Loucy (cell line): Measurements from ENCODE around the gene SRBD1.

Source experiments
- H2AFZ ChIP-seq: fragments of 200-600 bp; sonication (generic); 2 replicates; pipeline ENCODE4 v1.6.0; 2016; ENCODE audit warnings: antibody characterized with exemption, mild to moderate bottlenecking, low read length, moderate library complexity
- H3F3A ChIP-seq: fragments of 200-600 bp; 2 replicates; pipeline ENCODE4 v1.6.0; 2016; ENCODE audit warnings: antibody characterized with exemption, low read depth, mild to moderate bottlenecking
- H3K27me3 ChIP-seq: fragments of 200-600 bp; sonication (generic); 2 replicates; pipeline ENCODE4 v1.6.1; 2014; ENCODE audit warnings: low read length, mild to moderate bottlenecking; ENCODE audit not compliant: insufficient read depth, poor library complexity, severe bottlenecking
- H3K36me3 ChIP-seq: fragments of 200-600 bp; sonication (generic); 2 replicates; pipeline ENCODE4 v1.6.1; 2016; ENCODE audit warnings: low read length; ENCODE audit not compliant: insufficient read depth
- H3K4me1 ChIP-seq: fragments of 200-600 bp; sonication (generic); 2 replicates; pipeline ENCODE4 v1.5.1; 2014; ENCODE audit warnings: low read length, mild to moderate bottlenecking; ENCODE audit not compliant: insufficient read depth, poor library complexity, severe bottlenecking
- H3K4me2 ChIP-seq: fragments of 200-600 bp; sonication (generic); 2 replicates; pipeline ENCODE4 v1.6.0; 2014; ENCODE audit warnings: antibody characterized with exemption, low read length, low read depth, mild to moderate bottlenecking; ENCODE audit not compliant: poor library complexity, severe bottlenecking
- H3K4me3 ChIP-seq: fragments of 200-600 bp; sonication (generic); 2 replicates; pipeline ENCODE4 v1.5.1; 2014; ENCODE audit warnings: low read length, mild to moderate bottlenecking, mixed read lengths; ENCODE audit not compliant: poor library complexity, severe bottlenecking
- H3K79me2 ChIP-seq: fragments of 200-600 bp; sonication (generic); 2 replicates; pipeline ENCODE4 v1.6.1; 2014; ENCODE audit warnings: low read length; ENCODE audit not compliant: insufficient read depth
- H3K9ac ChIP-seq: fragments of 200-600 bp; sonication (generic); 2 replicates; pipeline ENCODE4 v1.6.0; 2014; ENCODE audit warnings: mild to moderate bottlenecking, low read depth, low read length, moderate library complexity; ENCODE audit not compliant: poor library complexity, severe bottlenecking
- H3K9me2 ChIP-seq: fragments of 200-600 bp; sonication (generic); replicated peaks from 2 replicates; pipeline ENCODE4 v1.6.1; 2016; ENCODE audit warnings: low read depth, low read length, mixed read lengths
- H3K9me3 ChIP-seq: fragments of 200-600 bp; sonication (generic); 2 replicates; pipeline ENCODE4 v1.6.1; 2014; ENCODE audit warnings: mild to moderate bottlenecking, antibody characterized with exemption, low read length, low read depth; ENCODE audit not compliant: insufficient read depth
- H4K20me1 ChIP-seq: fragments of 200-600 bp; sonication (generic); 2 replicates; pipeline ENCODE4 v1.6.0; 2014; ENCODE audit warnings: antibody characterized with exemption, low read length, mild to moderate bottlenecking; ENCODE audit not compliant: insufficient read depth, poor library complexity, severe bottlenecking
- CTCF ChIP-seq: fragments of 200-600 bp; sonication (generic); conservative IDR thresholded peaks from 2 replicates; pipeline ENCODE4 v1.5.1; 2014; ENCODE audit warnings: mild to moderate bottlenecking, antibody characterized with exemption, low read length
- EZH2phosphoT487 ChIP-seq: fragments of 200-600 bp; IDR thresholded peaks from 2 replicates; pipeline ENCODE4 v1.6.1; 2018; ENCODE audit warnings: antibody characterized with exemption, mild to moderate bottlenecking, moderate library complexity, borderline replicate concordance

The SRBD1 gene

GRCh38 chr2:45591073-45591472, 20.0 kb downstream of the SRBD1 start:
- Histone ChIP-seq H3K9me3 (no peaks in the 10 kb centered on the region), H3K79me2 (peaks cover 56% of the 10 kb centered on the region; the same call in 1 of the 2 replicates), H3K9ac (no peak overlapping the region), H3K27me3 (no peaks in the 10 kb centered on the region), H3K4me2 (no peak overlapping the region), H3F3A (peaks cover 7% of the 10 kb centered on the region; the same call in 1 of the 2 replicates), H3K4me3 (no peak overlapping the region), H3K4me1 (peaks cover 32% of the 10 kb centered on the region), H3K9me2 (no peaks in the 10 kb centered on the region), H2AFZ (no peak overlapping the region), H3K36me3 (peaks cover 20% of the 10 kb centered on the region; the same call in 1 of the 2 replicates), H4K20me1 (no peaks in the 10 kb centered on the region)
- no peak for TF ChIP-seq EZH2phosphoT487
- no peak for TF ChIP-seq CTCF

DNA sequence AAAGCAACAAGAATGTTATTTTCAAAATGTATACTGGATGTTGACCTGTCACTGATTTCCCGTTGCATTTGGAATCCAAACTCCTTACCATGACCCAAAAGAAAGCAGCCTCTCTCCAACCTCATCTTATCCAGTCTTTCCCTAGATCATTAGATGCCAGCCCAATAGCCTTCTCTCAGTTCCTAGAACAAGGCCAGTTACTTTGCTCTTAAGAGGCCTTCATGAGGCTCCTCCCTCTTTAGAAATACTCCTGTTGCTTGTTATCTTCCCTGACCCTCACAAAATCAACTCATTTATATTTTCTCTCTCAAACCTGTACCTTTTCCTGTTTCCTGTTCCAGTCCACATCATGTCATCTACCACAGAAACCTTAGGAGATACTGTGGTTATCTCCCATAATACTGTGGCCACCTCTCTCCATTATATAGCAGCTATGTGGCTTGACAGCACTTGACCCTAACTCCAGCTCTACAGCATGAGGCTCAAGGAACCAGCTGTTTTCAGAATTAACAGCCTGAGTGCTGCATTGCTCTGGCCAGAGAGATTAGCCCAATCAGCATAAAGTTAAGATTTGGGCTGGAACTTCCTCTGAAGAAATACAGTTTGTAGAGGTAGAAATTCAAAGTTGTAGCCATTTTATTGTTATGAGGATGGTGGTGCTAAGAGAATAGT, 22.8 kb downstream of the SRBD1 start:
- no peak overlapping the region for H3K9ac ChIP-seq
- no peaks in the 10 kb centered on the region for H3K9me3 ChIP-seq
- TF ChIP-seq CTCF (no peak), EZH2phosphoT487 (no peak)
- H3K79me2 ChIP-seq, result peaks cover 45% of the 10 kb centered on the region; the same call in 1 of the 2 replicates
- no peaks in the 10 kb centered on the region for H3K27me3 ChIP-seq
- peak overlapping the region; percentile 21 for H3K4me3 ChIP-seq
- peaks cover 19% of the 10 kb centered on the region; the same call in 1 of the 2 replicates for H3K36me3 ChIP-seq
- H4K20me1 ChIP-seq, result no peaks in the 10 kb centered on the region
- H3K4me2 ChIP-seq, result peak overlapping the region; percentile 45
- no peaks in the 10 kb centered on the region for H3K9me2 ChIP-seq
- H2AFZ ChIP-seq, result no peak overlapping the region
- H3K4me1 ChIP-seq, result peaks cover 26% of the 10 kb centered on the region
- H3F3A ChIP-seq, result peaks cover 7% of the 10 kb centered on the region; the same call in 1 of the 2 replicates

GRCh38 chr2:45586600-45586999, 24.5 kb downstream of the SRBD1 start:
- peaks cover 26% of the 10 kb centered on the region for H3K4me1 ChIP-seq
- no peak overlapping the region for H3K4me2 ChIP-seq
- H3K9me3 ChIP-seq, result no peaks in the 10 kb centered on the region
- H3K9ac ChIP-seq, result no peak overlapping the region
- peaks cover 13% of the 10 kb centered on the region; the same call in 1 of the 2 replicates for H3K36me3 ChIP-seq
- no peaks in the 10 kb centered on the region for H3K27me3 ChIP-seq
- no peak overlapping the region for H2AFZ ChIP-seq
- TF ChIP-seq EZH2phosphoT487 (no peak), CTCF (no peak)
- no peaks in the 10 kb centered on the region for H4K20me1 ChIP-seq
- peaks cover 38% of the 10 kb centered on the region; the same call in 1 of the 2 replicates for H3K79me2 ChIP-seq
- H3F3A ChIP-seq, result peaks cover 7% of the 10 kb centered on the region; the same call in 1 of the 2 replicates
- no peak overlapping the region for H3K4me3 ChIP-seq
- no peaks in the 10 kb centered on the region for H3K9me2 ChIP-seq
